Measurements from ENCODE around the gene GRK5. TPM values are rescaled to one million over a fixed set of nuclear protein-coding genes. Genes with fewer than 3 reads are reported as not detected.

The GRK5 gene
- total RNA-seq, 1 experiment from 2014 or later: 0.82 TPM

GRCh38 chr10:119290301-119291048, 83.1 kb downstream of the GRK5 start:
- DNase-seq (ENCODE audit: unreplicated experiment): no peak
- BruUV-seq (replicated peaks): no TSS peak
- CTCF ChIA-PET: no interaction called here
- H3K27me3 Mint-ChIP-seq (ENCODE audit: insufficient read depth, unreplicated experiment): peaks cover 25% of the 10 kb centered on the region
- no peaks in the 10 kb centered on the region for H3K9me3 Mint-ChIP-seq (ENCODE audit: unreplicated experiment)
- no peaks in the 10 kb centered on the region for H3K36me3 Mint-ChIP-seq (ENCODE audit: insufficient read depth, unreplicated experiment)
- TF ChIP-seq CTCF (IDR thresholded peaks at IDR 0.05; ENCODE audit: unreplicated experiment): no peak
- peaks cover 8% of the 10 kb centered on the region for H3K4me1 Mint-ChIP-seq (ENCODE audit: insufficient read depth, unreplicated experiment)
- H3K27ac Mint-ChIP-seq (ENCODE audit: low read depth, unreplicated experiment): no peak overlapping the region
- POLR2A ChIA-PET: no interaction called here
- intact Hi-C loops (cut with micrococcal nuclease): loop anchor here (2.0 kb wide), 1 partner anchor 126 kb away; no protein-coding TSS in a partner anchor
- H3K4me3 Mint-ChIP-seq (ENCODE audit: unreplicated experiment): no peak overlapping the region

- intact Hi-C loops (cut with micrococcal nuclease): loop anchor here (2.0 kb wide), 1 partner anchor 125 kb away; no protein-coding TSS in a partner anchor
- Mint-ChIP-seq H3K9me3 (ENCODE audit: unreplicated experiment) (no peaks in the 10 kb centered on the region), H3K27me3 (ENCODE audit: insufficient read depth, unreplicated experiment) (peaks cover 25% of the 10 kb centered on the region), H3K27ac (ENCODE audit: low read depth, unreplicated experiment) (no peak overlapping the region), H3K36me3 (ENCODE audit: insufficient read depth, unreplicated experiment) (no peaks in the 10 kb centered on the region), H3K4me1 (ENCODE audit: insufficient read depth, unreplicated experiment) (peaks cover under 1% of the 10 kb centered on the region), H3K4me3 (ENCODE audit: unreplicated experiment) (no peak overlapping the region)
- ChIA-PET POLR2A (no interaction called here), CTCF (no interaction called here)
- BruUV-seq (replicated peaks): no TSS peak
- DNase-seq (ENCODE audit: unreplicated experiment): no peak
- no peak for TF ChIP-seq CTCF (IDR thresholded peaks at IDR 0.05; ENCODE audit: unreplicated experiment)
These were observed 84.0 kb downstream of the GRK5 start for GRCh38 chr10:119291223-119291900.

GRCh38 chr10:119292968-119293760, 85.8 kb downstream of the GRK5 start:
- ChIA-PET POLR2A (interaction anchor here (0.7 kb wide), 1 partner anchor 19 kb away, joined by 4 read pairs; no protein-coding TSS in a partner anchor), CTCF (interaction anchor here (1.1 kb wide), 1 partner anchor 126 kb away, joined by 3 read pairs; no protein-coding TSS in a partner anchor)
- BruUV-seq (replicated peaks): no TSS peak
- H3K36me3 Mint-ChIP-seq (ENCODE audit: insufficient read depth, unreplicated experiment): no peaks in the 10 kb centered on the region
- H3K9me3 Mint-ChIP-seq (ENCODE audit: unreplicated experiment): no peaks in the 10 kb centered on the region
- peaks cover 25% of the 10 kb centered on the region for H3K27me3 Mint-ChIP-seq (ENCODE audit: insufficient read depth, unreplicated experiment)
- no peak for TF ChIP-seq CTCF (IDR thresholded peaks at IDR 0.05; ENCODE audit: unreplicated experiment)
- intact Hi-C loops (cut with micrococcal nuclease): no loop called here
- H3K4me3 Mint-ChIP-seq (ENCODE audit: unreplicated experiment): no peak overlapping the region
- no peaks in the 10 kb centered on the region for H3K4me1 Mint-ChIP-seq (ENCODE audit: insufficient read depth, unreplicated experiment)
- H3K27ac Mint-ChIP-seq (ENCODE audit: low read depth, unreplicated experiment): no peak overlapping the region
- DNase-seq (ENCODE audit: unreplicated experiment): no peak

GRCh38 chr10:119296703-119297102, 89.3 kb downstream of the GRK5 start:
- ChIA-PET POLR2A (no interaction called here), CTCF (interaction anchor here (0.5 kb wide), 1 partner anchor 33 kb away, joined by 3 read pairs; no protein-coding TSS in a partner anchor)

More at GRCh38 chr10:119296703-119297102, 89.3 kb downstream of the GRK5 start:
- BruUV-seq (replicated peaks): no TSS peak
- DNase-seq (ENCODE audit: unreplicated experiment): no peak
- TF ChIP-seq CTCF (IDR thresholded peaks at IDR 0.05; ENCODE audit: unreplicated experiment): no peak
- H3K36me3 Mint-ChIP-seq (ENCODE audit: insufficient read depth, unreplicated experiment): no peaks in the 10 kb centered on the region
- H3K27me3 Mint-ChIP-seq (ENCODE audit: insufficient read depth, unreplicated experiment): peaks cover 10% of the 10 kb centered on the region
- no peak overlapping the region for H3K27ac Mint-ChIP-seq (ENCODE audit: low read depth, unreplicated experiment)
- no peak overlapping the region for H3K4me3 Mint-ChIP-seq (ENCODE audit: unreplicated experiment)
- no peaks in the 10 kb centered on the region for H3K9me3 Mint-ChIP-seq (ENCODE audit: unreplicated experiment)
- intact Hi-C loops (cut with micrococcal nuclease): no loop called here
- H3K4me1 Mint-ChIP-seq (ENCODE audit: insufficient read depth, unreplicated experiment): peaks cover 7% of the 10 kb centered on the region
